Left colon (tissue), 2 donors: ENCODE data around the gene FAM217B. TPM values are rescaled to one million over a fixed set of nuclear protein-coding genes. Genes with fewer than 3 reads are reported as not detected.
A peak's percentile ranks its signal among the peaks of the same experiment; 100 is the strongest.

Source experiments
- ATAC-seq: fragments of 200-7000 bp; cut with Tn5 transposase; one replicate; pipeline ENCODE4 v1.9.1; 2020; ENCODE audit warnings: mild to moderate bottlenecking, moderate library complexity
- DNase-seq, 2 donors: peaks; one replicate each; pipeline ENCODE4 v3.0.0-alpha.2; 2020
- intact Hi-C, 2 donors: fragments of 100-400 bp; cut with DNase I in 1 of 2; cut with micrococcal nuclease in 1 of 2; formaldehyde crosslinking; loops; one replicate each; pipeline versions ENCODE4 v1.11.2 to v1.14.0; 2022; cut with DNase I, micrococcal nuclease
- total RNA-seq, 2 donors: library from RNA; stranded (reverse); fragmentation: NEBNext Ultra II Directional; extraction: Animal tissue kit (Norgen Biotek cat#: 25700); gene quantifications; one replicate each; pipeline ENCODE4 v1.2.1, GENCODE V29; 2021
- donor health status: DM: no; HTN: no; CAD: no.
- donor health status: DM: yes; HTN: yes; CAD: no.

Gene FAM217B
- total RNA-seq, 2 donors from 2014 or later, result 7.0 to 9.2 TPM

- DNase-seq, result no peak
- intact Hi-C loops, result no loop called here
- no peak for ATAC-seq
Observed at GRCh38 chr20:59961423-59961822, 21.2 kb downstream of the FAM217B start.

GRCh38 chr20:59962155-59962554 lies 22.0 kb downstream of the FAM217B start:
- intact Hi-C loops, result no loop called here
- ATAC-seq (no peak), DNase-seq (no peak)

- no peak for ATAC-seq
Observed at GRCh38 chr20:59966428-59966827, 26.2 kb downstream of the FAM217B start.

GRCh38 chr20:59971428-59971827 lies 31.2 kb downstream of the FAM217B start:
- intact Hi-C loops, result no loop called here
- ATAC-seq (no peak), DNase-seq (no peak)

More at GRCh38 chr20:59966428-59966827, 26.2 kb downstream of the FAM217B start:
- no peak for DNase-seq
- intact Hi-C loops, result no loop called here

- ATAC-seq (peak; percentile 55), DNase-seq (no peak)
- intact Hi-C loops, result no loop called here
Observed at GRCh38 chr20:59972037-59972801, 32.0 kb downstream of the FAM217B start.

GRCh38 chr20:59976156-59976782 lies 36.1 kb downstream of the FAM217B start:
- intact Hi-C loops, result no loop called here
- no peak for DNase-seq
- ATAC-seq, result no peak

- no peak for DNase-seq
- ATAC-seq, result no peak
Observed at GRCh38 chr20:59977086-59977485, 36.9 kb downstream of the FAM217B start.

GRCh38 chr20:59983076-59983475 lies 42.9 kb downstream of the FAM217B start:
- DNase-seq (no peak), ATAC-seq (no peak)
- intact Hi-C loops, result loop anchor here in 1 of 2 donors (10.0 kb wide), 1 partner anchor 62 kb away; no protein-coding TSS in a partner anchor

More at GRCh38 chr20:59977086-59977485, 36.9 kb downstream of the FAM217B start:
- intact Hi-C loops, result no loop called here

GRCh38 chr20:59984541-59984940 lies 44.4 kb downstream of the FAM217B start:
- intact Hi-C loops, result loop anchor here in 1 of 2 donors (10.0 kb wide), 1 partner anchor 60 kb away; no protein-coding TSS in a partner anchor
- no peak for DNase-seq
- ATAC-seq, result no peak

- DNase-seq (no peak), ATAC-seq (no peak)
- intact Hi-C loops, result loop anchor here in 1 of 2 donors (10.0 kb wide), 1 partner anchor 60 kb away; no protein-coding TSS in a partner anchor
Observed at GRCh38 chr20:59985164-59985563, 45.0 kb downstream of the FAM217B start.

- DNase-seq, result no peak
- intact Hi-C loops, result loop anchor here in 1 of 2 donors (10.0 kb wide), 1 partner anchor 59 kb away; no protein-coding TSS in a partner anchor
- no peak for ATAC-seq
Observed at GRCh38 chr20:59985864-59986263, 45.7 kb downstream of the FAM217B start.

GRCh38 chr20:59987135-59987534 lies 46.9 kb downstream of the FAM217B start:
- intact Hi-C loops, result loop anchor here in 1 of 2 donors (10.0 kb wide), 1 partner anchor 58 kb away; no protein-coding TSS in a partner anchor
- ATAC-seq, result no peak

GRCh38 chr20:59988141-59988540 lies 48.0 kb downstream of the FAM217B start:
- no peak for DNase-seq
- intact Hi-C loops, result loop anchor here in 1 of 2 donors (10.0 kb wide), 1 partner anchor 57 kb away; no protein-coding TSS in a partner anchor
- ATAC-seq, result no peak

More at GRCh38 chr20:59987135-59987534, 46.9 kb downstream of the FAM217B start:
- DNase-seq, result no peak

GRCh38 chr20:59992526-59993084 lies 52.4 kb downstream of the FAM217B start:
- no peak for DNase-seq
- intact Hi-C loops, result no loop called here
- ATAC-seq, result no peak

- intact Hi-C loops, result no loop called here
- DNase-seq, result no peak
- no peak for ATAC-seq
Observed at GRCh38 chr20:59993736-59994430, 53.7 kb downstream of the FAM217B start.

GRCh38 chr20:59994697-59995122 lies 54.5 kb downstream of the FAM217B start:
- peak; percentile 62 for ATAC-seq

GRCh38 chr20:59996108-59996507 lies 55.9 kb downstream of the FAM217B start:
- no peak for ATAC-seq
- no peak for DNase-seq
- intact Hi-C loops, result no loop called here

More at GRCh38 chr20:59994697-59995122, 54.5 kb downstream of the FAM217B start:
- intact Hi-C loops, result no loop called here
- peak; percentile 18 to 52 for DNase-seq

- intact Hi-C loops, result no loop called here
- ATAC-seq, result no peak
- no peak for DNase-seq
Observed at GRCh38 chr20:59997896-59998295, 57.7 kb downstream of the FAM217B start.
